Measurements from ENCODE around the gene HAUS1.

Gene HAUS1

GRCh38 chr18:46148810-46149209 lies 44.6 kb downstream of the HAUS1 start:
- Histone ChIP-seq H3K14ac (ENCODE audit: low read length) (no peak overlapping the region), H3K18ac (ENCODE audit: low read length) (no peak overlapping the region), H3K4me3 (ENCODE audit: low read depth, low read length) (no peak overlapping the region), H3K23ac (ENCODE audit: low read length) (no peak overlapping the region), H3K36me3 (ENCODE audit: control insufficient read depth in 1 of 2, insufficient read depth in 2 of 2, low read length in 2 of 2) (no peaks in the 10 kb centered on the region), H3K9me3 (ENCODE audit: insufficient read depth, low read depth, low read length) (no peaks in the 10 kb centered on the region), H3K79me2 (ENCODE audit: control insufficient read depth, insufficient read depth, low read length, poor library complexity) (no peaks in the 10 kb centered on the region), H2BK12ac (ENCODE audit: low read length) (no peak overlapping the region), H4K91ac (ENCODE audit: low read depth, low read length) (no peak overlapping the region), H3K79me1 (ENCODE audit: low read length) (no peaks in the 10 kb centered on the region), H4K8ac (ENCODE audit: low read depth, low read length) (no peak overlapping the region), H3K27me3 (ENCODE audit: insufficient read depth, low read length) (no peaks in the 10 kb centered on the region), H2BK5ac (ENCODE audit: low read depth, low read length, poor library complexity) (no peak overlapping the region), H3K4me1 (ENCODE audit: control insufficient read depth in 1 of 2, insufficient read depth in 2 of 2, low read length in 2 of 2) (peaks cover 5 to 6% of the 10 kb centered on the region in 2 experiments), H2BK120ac (ENCODE audit: insufficient read depth, low read length, poor library complexity) (no peak overlapping the region), H2AFZ (ENCODE audit: insufficient read depth, low read length, poor library complexity) (no peak overlapping the region), H3K4ac (ENCODE audit: low read depth, low read length) (no peak overlapping the region), H3K4me2 (ENCODE audit: low read length) (no peak overlapping the region), H3K27ac (ENCODE audit: low read depth, low read length) (no peak overlapping the region), H2AK5ac (ENCODE audit: low read length) (no peak overlapping the region), H4K12ac (ENCODE audit: low read depth, low read length) (no peak overlapping the region), H3K9ac (ENCODE audit: low read length) (no peak overlapping the region)
- DNase-seq, result peak; percentile 37 to 81
- WGBS (ENCODE audit: extremely low coverage, insufficient coverage, insufficient read length), result no CpG with 5 or more reads among the region's 2 CpGs

GRCh38 chr18:46152436-46152807 lies 48.2 kb downstream of the HAUS1 start:
- Histone ChIP-seq H3K27me3 (ENCODE audit: insufficient read depth, low read length) (no peaks in the 10 kb centered on the region), H4K91ac (ENCODE audit: low read depth, low read length) (peak overlapping the region; percentile 5), H3K79me1 (ENCODE audit: low read length) (no peaks in the 10 kb centered on the region), H3K14ac (ENCODE audit: low read length) (no peak overlapping the region), H3K9me3 (ENCODE audit: insufficient read depth, low read depth, low read length) (peaks cover under 1% of the 10 kb centered on the region), H3K4me1 (ENCODE audit: control insufficient read depth in 1 of 2, insufficient read depth in 2 of 2, low read length in 2 of 2) (peaks cover 13 to 17% of the 10 kb centered on the region in 2 experiments), H2AK5ac (ENCODE audit: low read length) (no peak overlapping the region), H3K4me3 (ENCODE audit: low read depth, low read length) (no peak overlapping the region), H3K9ac (ENCODE audit: low read length) (no peak overlapping the region), H3K4ac (ENCODE audit: low read depth, low read length) (no peak overlapping the region), H2AFZ (ENCODE audit: insufficient read depth, low read length, poor library complexity) (no peak overlapping the region), H2BK5ac (ENCODE audit: low read depth, low read length, poor library complexity) (no peak overlapping the region), H3K4me2 (ENCODE audit: low read length) (no peak overlapping the region), H4K12ac (ENCODE audit: low read depth, low read length) (no peak overlapping the region), H3K36me3 (ENCODE audit: control insufficient read depth in 1 of 2, insufficient read depth in 2 of 2, low read length in 2 of 2) (no peaks in the 10 kb centered on the region), H3K23ac (ENCODE audit: low read length) (no peak overlapping the region), H2BK120ac (ENCODE audit: insufficient read depth, low read length, poor library complexity) (no peak overlapping the region), H3K18ac (ENCODE audit: low read length) (no peak overlapping the region), H4K8ac (ENCODE audit: low read depth, low read length) (no peak overlapping the region), H2BK12ac (ENCODE audit: low read length) (peak overlapping the region; percentile 8), H3K79me2 (ENCODE audit: control insufficient read depth, insufficient read depth, low read length, poor library complexity) (no peaks in the 10 kb centered on the region), H3K27ac (ENCODE audit: low read depth, low read length) (no peak overlapping the region)
- DNase-seq, result no peak
- WGBS (ENCODE audit: extremely low coverage, insufficient coverage, insufficient read length), result no CpG with 5 or more reads among the region's 7 CpGs

- H4K8ac ChIP-seq (ENCODE audit: low read depth, low read length), result no peak overlapping the region
- no peak overlapping the region for H3K23ac ChIP-seq (ENCODE audit: low read length)
- H3K9ac ChIP-seq (ENCODE audit: low read length), result no peak overlapping the region
- no peaks in the 10 kb centered on the region for H3K27me3 ChIP-seq (ENCODE audit: insufficient read depth, low read length)
- H2BK120ac ChIP-seq (ENCODE audit: insufficient read depth, low read length, poor library complexity), result no peak overlapping the region
- no CpG with 5 or more reads among the region's 8 CpGs for WGBS (ENCODE audit: extremely low coverage, insufficient coverage, insufficient read length)
- DNase-seq, result no peak
- H3K18ac ChIP-seq (ENCODE audit: low read length), result no peak overlapping the region
- no peak overlapping the region for H2BK5ac ChIP-seq (ENCODE audit: low read depth, low read length, poor library complexity)
- no peak overlapping the region for H3K4ac ChIP-seq (ENCODE audit: low read depth, low read length)
- H2AFZ ChIP-seq (ENCODE audit: insufficient read depth, low read length, poor library complexity), result no peak overlapping the region
- peak overlapping the region; percentile 18 for H3K14ac ChIP-seq (ENCODE audit: low read length)
- no peak overlapping the region for H3K4me2 ChIP-seq (ENCODE audit: low read length)
- no peaks in the 10 kb centered on the region for H3K79me2 ChIP-seq (ENCODE audit: control insufficient read depth, insufficient read depth, low read length, poor library complexity)
- no peak overlapping the region for H4K12ac ChIP-seq (ENCODE audit: low read depth, low read length)
- no peak overlapping the region for H2AK5ac ChIP-seq (ENCODE audit: low read length)
- H2BK12ac ChIP-seq (ENCODE audit: low read length), result peak overlapping the region; percentile 8
- H3K79me1 ChIP-seq (ENCODE audit: low read length), result no peaks in the 10 kb centered on the region
- peaks cover 14 to 21% of the 10 kb centered on the region in 2 experiments for H3K4me1 ChIP-seq (ENCODE audit: control insufficient read depth in 1 of 2, insufficient read depth in 2 of 2, low read length in 2 of 2)
- H3K9me3 ChIP-seq (ENCODE audit: insufficient read depth, low read depth, low read length), result peaks cover 2% of the 10 kb centered on the region
- H3K36me3 ChIP-seq (ENCODE audit: control insufficient read depth in 1 of 2, insufficient read depth in 2 of 2, low read length in 2 of 2), result no peaks in the 10 kb centered on the region
- no peak overlapping the region for H3K27ac ChIP-seq (ENCODE audit: low read depth, low read length)
- H3K4me3 ChIP-seq (ENCODE audit: low read depth, low read length), result no peak overlapping the region
- H4K91ac ChIP-seq (ENCODE audit: low read depth, low read length), result peak overlapping the region; percentile 5
Measured at GRCh38 chr18:46152808-46153617, 48.8 kb downstream of the HAUS1 start.

- Histone ChIP-seq H4K12ac (ENCODE audit: low read depth, low read length) (no peak overlapping the region), H2AFZ (ENCODE audit: insufficient read depth, low read length, poor library complexity) (no peak overlapping the region), H3K36me3 (ENCODE audit: control insufficient read depth in 1 of 2, insufficient read depth in 2 of 2, low read length in 2 of 2) (no peaks in the 10 kb centered on the region), H3K4me3 (ENCODE audit: low read depth, low read length) (no peak overlapping the region), H4K91ac (ENCODE audit: low read depth, low read length) (no peak overlapping the region), H3K9ac (ENCODE audit: low read length) (no peak overlapping the region), H3K4me1 (ENCODE audit: control insufficient read depth in 1 of 2, insufficient read depth in 2 of 2, low read length in 2 of 2) (peaks cover 17 to 27% of the 10 kb centered on the region in 2 experiments), H2BK120ac (ENCODE audit: insufficient read depth, low read length, poor library complexity) (no peak overlapping the region), H2BK5ac (ENCODE audit: low read depth, low read length, poor library complexity) (no peak overlapping the region), H3K79me2 (ENCODE audit: control insufficient read depth, insufficient read depth, low read length, poor library complexity) (no peaks in the 10 kb centered on the region), H3K23ac (ENCODE audit: low read length) (no peak overlapping the region), H3K79me1 (ENCODE audit: low read length) (no peaks in the 10 kb centered on the region), H3K4ac (ENCODE audit: low read depth, low read length) (no peak overlapping the region), H3K14ac (ENCODE audit: low read length) (no peak overlapping the region), H3K27me3 (ENCODE audit: insufficient read depth, low read length) (no peaks in the 10 kb centered on the region), H2AK5ac (ENCODE audit: low read length) (no peak overlapping the region), H3K9me3 (ENCODE audit: insufficient read depth, low read depth, low read length) (peaks cover 2% of the 10 kb centered on the region), H3K18ac (ENCODE audit: low read length) (no peak overlapping the region), H4K8ac (ENCODE audit: low read depth, low read length) (no peak overlapping the region), H2BK12ac (ENCODE audit: low read length) (no peak overlapping the region), H3K27ac (ENCODE audit: low read depth, low read length) (peak overlapping the region; percentile 56), H3K4me2 (ENCODE audit: low read length) (no peak overlapping the region)
- no CpG with 5 or more reads among the region's 2 CpGs for WGBS (ENCODE audit: extremely low coverage, insufficient coverage, insufficient read length)
- peak; percentile 82 to 94 for DNase-seq
Measured at GRCh38 chr18:46155641-46156051, 51.5 kb downstream of the HAUS1 start.
